ENCODE data around the gene CAMK2D.

DNA sequence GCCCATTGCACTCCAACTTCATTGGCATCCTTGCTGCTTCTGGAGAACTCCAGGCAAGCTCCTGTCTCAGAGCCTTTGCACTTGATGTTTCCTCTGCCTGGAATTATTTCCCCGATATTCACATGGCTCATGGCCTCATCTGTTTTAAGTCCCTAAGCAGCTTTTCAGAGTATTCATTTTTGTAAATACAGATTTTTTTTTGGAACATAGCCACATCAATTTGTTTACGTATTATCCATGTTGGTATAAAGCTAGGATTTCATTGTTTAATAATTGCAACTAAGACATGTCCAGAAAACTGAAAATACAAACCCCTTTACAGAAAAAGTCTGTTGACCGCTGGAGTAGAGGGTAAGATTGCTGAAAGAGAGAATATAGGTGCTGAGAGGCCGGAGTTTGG is 142.0 kb downstream of the CAMK2D start:
- TF ChIP-seq RARB (CRISPR knock-in tag; IDR thresholded peaks at IDR 0.05), result no peak
- TF ChIP-seq, protein P1, sequence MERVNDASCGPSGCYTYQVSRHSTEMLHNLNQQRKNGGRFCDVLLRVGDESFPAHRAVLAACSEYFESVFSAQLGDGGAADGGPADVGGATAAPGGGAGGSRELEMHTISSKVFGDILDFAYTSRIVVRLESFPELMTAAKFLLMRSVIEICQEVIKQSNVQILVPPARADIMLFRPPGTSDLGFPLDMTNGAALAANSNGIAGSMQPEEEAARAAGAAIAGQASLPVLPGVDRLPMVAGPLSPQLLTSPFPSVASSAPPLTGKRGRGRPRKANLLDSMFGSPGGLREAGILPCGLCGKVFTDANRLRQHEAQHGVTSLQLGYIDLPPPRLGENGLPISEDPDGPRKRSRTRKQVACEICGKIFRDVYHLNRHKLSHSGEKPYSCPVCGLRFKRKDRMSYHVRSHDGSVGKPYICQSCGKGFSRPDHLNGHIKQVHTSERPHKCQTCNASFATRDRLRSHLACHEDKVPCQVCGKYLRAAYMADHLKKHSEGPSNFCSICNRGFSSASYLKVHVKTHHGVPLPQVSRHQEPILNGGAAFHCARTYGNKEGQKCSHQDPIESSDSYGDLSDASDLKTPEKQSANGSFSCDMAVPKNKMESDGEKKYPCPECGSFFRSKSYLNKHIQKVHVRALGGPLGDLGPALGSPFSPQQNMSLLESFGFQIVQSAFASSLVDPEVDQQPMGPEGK (CRISPR knock-in tag; IDR thresholded peaks at IDR 0.05; ENCODE audit: borderline replicate concordance), result no peak
